Esophagus muscularis mucosa (tissue), 4 donors: ENCODE measurements around the gene EFR3B. TPM values are rescaled to one million over a fixed set of nuclear protein-coding genes. Genes with fewer than 3 reads are reported as not detected.
A peak's percentile ranks its signal among the peaks of the same experiment; 100 is the strongest.
"Not testable (repeated sequence)": the region's sequence is repeated elsewhere in the genome, so short reads cannot be mapped to it uniquely, and the experiment has no call there.

Experiments
- DNase-seq: peaks from one replicate; pipeline ENCODE4 v3.0.0-alpha.2; 2017; ENCODE audit errors: extremely low spot score
- H3K27ac ChIP-seq, 4 donors: fragments of 200-600 bp; sonication (generic); replicated peaks in 1 of 4; 1 replicate in 3 of 4; 2 replicates in 1 of 4; pipeline ENCODE4 v1.5.1; 2016 to 2019; ENCODE audit warnings: mild to moderate bottlenecking in 1 of 4
- H3K27me3 ChIP-seq, 4 donors: fragments of 200-600 bp; sonication (generic); one replicate each; pipeline versions ENCODE4 v1.5.1 to v1.6.0; 2016 to 2019
- H3K36me3 ChIP-seq, 4 donors: fragments of 200-600 bp; sonication (generic); one replicate each; pipeline ENCODE4 v1.5.1; 2016 to 2019
- H3K4me1 ChIP-seq, 4 donors: fragments of 200-600 bp; sonication (generic); one replicate each; pipeline ENCODE4 v1.5.1; 2016 to 2019
- H3K4me3 ChIP-seq, 4 donors: fragments of 200-600 bp; sonication (generic); 1 replicate in 2 of 4; 2 replicates in 2 of 4; pipeline ENCODE4 v1.5.1; 2016 to 2019; ENCODE audit warnings: mild to moderate bottlenecking in 4 of 4, moderate library complexity in 1 of 4
- H3K9me3 ChIP-seq, 4 donors: fragments of 200-600 bp; sonication (generic); 1 replicate in 3 of 4; 2 replicates in 1 of 4; pipeline ENCODE4 v1.5.1; 2016 to 2019
- CTCF ChIP-seq, 3 experiments: fragments of 200-600 bp in 2 of 3; fragments of 450-650 bp in 1 of 3; sonication (generic) in 2 of 3; IDR thresholded peaks; one replicate each; pipeline ENCODE4 v1.5.1; 2017 to 2019; ENCODE audit warnings: antibody characterized with exemption in 3 of 3, mild to moderate bottlenecking in 2 of 3, moderate library complexity in 1 of 3
- EP300 ChIP-seq: sonication (generic); formaldehyde crosslinking; IDR thresholded peaks from one replicate; pipeline ENCODE4 v1.6.1; 2017; ENCODE audit warnings: antibody characterized with exemption
- POLR2A ChIP-seq: fragments of 450-650 bp; IDR thresholded peaks from one replicate; pipeline ENCODE4 v1.6.1; 2017; ENCODE audit warnings: antibody characterized with exemption, moderate library complexity, mild to moderate bottlenecking, low read depth
- POLR2AphosphoS5 ChIP-seq, 2 donors: sonication (generic); formaldehyde crosslinking; IDR thresholded peaks; one replicate each; pipeline ENCODE4 v1.6.1; 2017; ENCODE audit warnings: antibody characterized with exemption in 2 of 2
- WGBS: methylation state at CpG from one replicate; pipeline ENCODE4 v1.1.5; 2018; 5-methylcytosine and 5-hydroxymethylcytosine counted together
- intact Hi-C: fragments of 100-400 bp; cut with DNase I; formaldehyde crosslinking; loops from one replicate; pipeline ENCODE4 v1.15.1; 2023
- total RNA-seq, 4 donors: library from RNA; depleted of rRNA; stranded (reverse); fragments of >200 nt; gene quantifications; one replicate each; pipeline versions ENCODE4 v1.1.0 to v1.2.1, GENCODE V29; 2016

Gene EFR3B
- total RNA-seq, 4 donors from 2014 or later = 0.65 to 2.9 (median 1.00) TPM

DNA sequence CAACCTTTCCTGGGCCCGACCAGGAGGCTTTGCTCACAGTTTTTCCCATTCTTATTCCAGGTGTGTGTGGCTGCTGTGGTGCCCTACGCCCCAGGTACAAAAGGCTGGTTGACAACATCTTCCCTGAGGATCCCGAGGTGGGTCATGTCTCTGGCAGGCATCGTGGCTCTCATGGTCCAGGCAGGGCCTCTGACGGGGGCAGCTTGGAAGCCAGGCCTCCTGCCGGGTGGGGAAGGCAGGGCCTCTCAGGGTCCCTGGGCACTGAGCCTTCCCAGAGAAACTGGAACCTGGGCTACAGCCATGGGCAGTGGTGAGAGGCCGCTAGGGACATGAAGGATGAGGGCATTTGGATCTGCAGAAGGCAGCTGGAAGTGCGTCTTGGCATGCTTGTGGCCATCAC is 49.4 kb downstream of the EFR3B start:
- TF ChIP-seq EP300 = no peak
- no peak for TF ChIP-seq CTCF (IDR thresholded peaks at IDR 0.05)
- TF ChIP-seq POLR2A = no peak
- no peak for TF ChIP-seq POLR2AphosphoS5 (IDR thresholded peaks at IDR 0.05)
- Histone ChIP-seq H3K36me3 (peaks cover 0 to 5% (median 0%) of the 10 kb centered on the region in 4 donors), H3K27ac (no peak overlapping the region), H3K9me3 (no peaks in the 10 kb centered on the region), H3K4me1 (peaks cover 0 to 6% (median 2%) of the 10 kb centered on the region in 4 donors), H3K4me3 (no peak overlapping the region), H3K27me3 (no peaks in the 10 kb centered on the region)
- 92% methylated on average over 4 of the region's 8 CpGs for WGBS
- intact Hi-C loops = no loop called here
- no peak for DNase-seq

DNA sequence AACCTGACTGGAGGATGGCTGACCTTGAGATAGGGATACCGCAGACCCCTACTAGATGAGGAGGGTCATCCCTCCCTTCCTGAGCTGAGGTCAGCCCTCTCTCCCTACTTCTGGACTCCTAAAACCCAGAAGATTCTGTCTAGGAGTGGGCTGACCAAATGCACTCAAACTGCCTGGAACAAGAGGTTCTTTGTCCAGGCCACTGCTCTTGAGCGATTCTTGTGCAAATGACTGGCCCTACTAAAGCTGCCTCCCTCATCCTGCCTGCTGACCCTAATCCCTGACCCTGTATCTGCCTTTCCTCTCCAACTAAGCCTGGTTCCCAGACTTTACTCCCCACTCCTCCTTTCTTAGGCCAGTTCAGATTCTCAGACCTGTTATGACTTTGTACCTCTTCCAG is 56.2 kb downstream of the EFR3B start:
- H3K27me3 ChIP-seq = no peaks in the 10 kb centered on the region
- TF ChIP-seq EP300 = no peak
- TF ChIP-seq POLR2AphosphoS5 (IDR thresholded peaks at IDR 0.05) = no peak
- TF ChIP-seq POLR2A = no peak
- no peak for TF ChIP-seq CTCF (IDR thresholded peaks at IDR 0.05)
- peaks cover 11 to 19% (median 18%) of the 10 kb centered on the region in 4 donors for H3K4me1 ChIP-seq
- intact Hi-C loops = no loop called here
- peak overlapping the region; percentile 59 to 73 (median 67) for H3K27ac ChIP-seq
- no peaks in the 10 kb centered on the region for H3K9me3 ChIP-seq
- no peak overlapping the region for H3K4me3 ChIP-seq
- 92% methylated on average over 2 of the region's 2 CpGs for WGBS
- peaks cover 0 to 5% (median 0%) of the 10 kb centered on the region in 4 donors for H3K36me3 ChIP-seq
- DNase-seq = no peak

DNA sequence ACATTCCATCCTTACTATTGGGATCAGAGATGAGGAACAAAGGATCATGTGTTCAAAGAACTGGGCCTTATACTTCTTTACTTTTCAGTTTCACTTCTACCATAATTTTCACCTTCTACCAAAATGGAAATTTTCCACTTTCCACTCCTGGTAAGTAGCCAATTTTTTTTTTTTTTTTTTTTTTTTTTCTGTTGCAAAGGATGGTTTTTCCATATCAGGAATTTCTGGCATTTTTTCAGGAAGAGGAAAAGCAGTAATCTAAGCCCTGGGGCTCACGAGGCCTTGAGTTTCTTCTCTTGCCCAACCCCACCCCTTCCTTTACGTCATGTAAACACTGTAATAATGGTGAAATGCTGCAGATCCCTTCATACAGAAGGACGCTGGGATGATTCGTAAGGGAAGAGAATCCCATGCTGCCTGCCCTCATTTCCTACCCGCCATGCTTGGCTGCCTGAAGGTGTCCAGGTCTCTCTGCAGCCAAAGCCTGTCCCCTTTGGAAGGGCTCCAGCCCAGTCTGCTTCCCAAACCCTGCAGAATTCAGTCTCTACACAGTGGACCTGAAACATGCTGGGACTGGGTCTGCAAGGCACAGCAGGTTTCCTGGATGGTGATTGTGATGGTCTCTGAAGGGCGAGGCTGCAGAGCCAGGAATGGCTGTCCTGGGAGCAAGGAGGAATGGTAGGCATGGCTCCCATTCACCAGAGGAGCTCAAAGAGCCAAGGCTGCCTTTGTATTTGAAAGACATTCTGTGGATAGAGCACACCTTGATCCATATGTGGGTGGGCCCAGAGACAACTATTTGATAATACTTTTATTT is 57.0 kb downstream of the EFR3B start:
- WGBS = 47% methylated on average over 6 of the region's 6 CpGs
- H3K27ac ChIP-seq = peak overlapping the region; percentile 59 to 73 (median 67)
- DNase-seq = no peak

GRCh38 chr2:25102352-25102751 is 60.5 kb downstream of the EFR3B start:
- intact Hi-C loops, H3K27me3 ChIP-seq, DNase-seq, H3K36me3 ChIP-seq, H3K27ac ChIP-seq, H3K9me3 ChIP-seq, H3K4me3 ChIP-seq: not testable (repeated sequence)
- WGBS = 90% methylated on average over 7 of the region's 7 CpGs
- peaks cover 11 to 29% (median 23%) of the 10 kb centered on the region in 4 donors for H3K4me1 ChIP-seq

More for the DNA sequence above, 57.0 kb downstream of the EFR3B start:
- Histone ChIP-seq H3K4me1 (peaks cover 11 to 23% (median 19%) of the 10 kb centered on the region in 4 donors), H3K36me3 (no peaks in the 10 kb centered on the region), H3K4me3 (peak overlapping the region in 1 of 4 donors; percentile 6), H3K27me3 (no peaks in the 10 kb centered on the region), H3K9me3 (no peaks in the 10 kb centered on the region)
- TF ChIP-seq EP300 (no peak), CTCF (IDR thresholded peaks at IDR 0.05) (no peak), POLR2A (no peak), POLR2AphosphoS5 (IDR thresholded peaks at IDR 0.05) (peak; percentile 57 to 63)
- intact Hi-C loops = no loop called here

DNA sequence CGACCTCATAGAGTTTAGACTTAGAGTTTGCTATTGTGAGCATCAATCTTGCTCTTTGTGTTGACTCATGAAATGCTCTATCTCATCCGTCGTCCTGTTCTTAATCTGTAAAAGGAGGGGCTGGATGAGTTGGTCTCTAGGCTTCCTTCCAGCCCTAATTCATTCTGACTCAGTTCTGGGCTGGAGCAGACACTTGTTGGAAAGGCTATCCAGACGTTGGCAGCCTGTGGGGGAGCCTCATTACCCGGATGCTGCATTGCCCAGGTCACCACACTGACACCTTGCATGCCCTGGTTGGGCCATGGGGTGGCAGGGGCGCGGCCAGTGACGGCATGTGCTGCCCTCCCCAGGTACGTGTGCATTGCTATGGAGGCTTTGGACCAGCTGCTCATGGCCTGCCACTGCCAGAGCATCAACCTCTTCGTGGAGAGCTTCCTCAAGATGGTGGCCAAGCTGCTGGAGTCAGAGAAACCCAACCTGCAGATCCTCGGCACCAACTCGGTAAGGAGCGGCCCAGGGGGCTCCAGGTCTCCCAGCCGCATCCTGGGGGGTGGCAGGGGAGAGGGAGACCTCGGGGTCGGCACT is 61.5 kb downstream of the EFR3B start:
- H3K9me3 ChIP-seq = no peaks in the 10 kb centered on the region
- H3K36me3 ChIP-seq = no peaks in the 10 kb centered on the region
- H3K4me3 ChIP-seq = no peak overlapping the region
- H3K4me1 ChIP-seq = peaks cover 5 to 24% (median 15%) of the 10 kb centered on the region in 4 donors
- H3K27me3 ChIP-seq = no peaks in the 10 kb centered on the region
- TF ChIP-seq POLR2AphosphoS5 (IDR thresholded peaks at IDR 0.05) (no peak), POLR2A (no peak), EP300 (no peak), CTCF (IDR thresholded peaks at IDR 0.05) (no peak)
- H3K27ac ChIP-seq = no peak overlapping the region
- DNase-seq = no peak
- intact Hi-C loops = no loop called here
- 72% methylated on average over 16 of the region's 16 CpGs for WGBS
